IPS-15b (cell line): Measurements from ENCODE around the gene ABCA10.

Experiments used
- H3K27me3 ChIP-seq: one replicate; pipeline ENCODE4 v1.6.1; 2013; ENCODE audit warnings: low read length; ENCODE audit not compliant: control insufficient read depth, insufficient read depth
- H3K36me3 ChIP-seq: one replicate; pipeline ENCODE4 v1.6.1; 2013; ENCODE audit warnings: low read length; ENCODE audit not compliant: control insufficient read depth, insufficient read depth
- H3K4me1 ChIP-seq: one replicate; pipeline ENCODE4 v1.6.1; 2013; ENCODE audit warnings: mild to moderate bottlenecking, low read length; ENCODE audit not compliant: control insufficient read depth, insufficient read depth
- H3K4me3 ChIP-seq: one replicate; pipeline ENCODE4 v1.5.1; 2013; ENCODE audit warnings: low read depth, low read length
- H3K9ac ChIP-seq: one replicate; pipeline ENCODE4 v1.6.1; 2013; ENCODE audit warnings: low read depth, mild to moderate bottlenecking, low read length
- H3K9me3 ChIP-seq: one replicate; pipeline ENCODE4 v1.6.1; 2013; ENCODE audit warnings: mild to moderate bottlenecking, low read length; ENCODE audit not compliant: control insufficient read depth, insufficient read depth

ABCA10 gene

GRCh38 chr17:69245617-69246016, 17.0 kb upstream of the ABCA10 start:
- H3K27me3 ChIP-seq = no peaks in the 10 kb centered on the region
- H3K4me3 ChIP-seq = no peak overlapping the region
- no peaks in the 10 kb centered on the region for H3K36me3 ChIP-seq
- no peaks in the 10 kb centered on the region for H3K4me1 ChIP-seq
- H3K9me3 ChIP-seq = no peaks in the 10 kb centered on the region
- no peak overlapping the region for H3K9ac ChIP-seq

DNA sequence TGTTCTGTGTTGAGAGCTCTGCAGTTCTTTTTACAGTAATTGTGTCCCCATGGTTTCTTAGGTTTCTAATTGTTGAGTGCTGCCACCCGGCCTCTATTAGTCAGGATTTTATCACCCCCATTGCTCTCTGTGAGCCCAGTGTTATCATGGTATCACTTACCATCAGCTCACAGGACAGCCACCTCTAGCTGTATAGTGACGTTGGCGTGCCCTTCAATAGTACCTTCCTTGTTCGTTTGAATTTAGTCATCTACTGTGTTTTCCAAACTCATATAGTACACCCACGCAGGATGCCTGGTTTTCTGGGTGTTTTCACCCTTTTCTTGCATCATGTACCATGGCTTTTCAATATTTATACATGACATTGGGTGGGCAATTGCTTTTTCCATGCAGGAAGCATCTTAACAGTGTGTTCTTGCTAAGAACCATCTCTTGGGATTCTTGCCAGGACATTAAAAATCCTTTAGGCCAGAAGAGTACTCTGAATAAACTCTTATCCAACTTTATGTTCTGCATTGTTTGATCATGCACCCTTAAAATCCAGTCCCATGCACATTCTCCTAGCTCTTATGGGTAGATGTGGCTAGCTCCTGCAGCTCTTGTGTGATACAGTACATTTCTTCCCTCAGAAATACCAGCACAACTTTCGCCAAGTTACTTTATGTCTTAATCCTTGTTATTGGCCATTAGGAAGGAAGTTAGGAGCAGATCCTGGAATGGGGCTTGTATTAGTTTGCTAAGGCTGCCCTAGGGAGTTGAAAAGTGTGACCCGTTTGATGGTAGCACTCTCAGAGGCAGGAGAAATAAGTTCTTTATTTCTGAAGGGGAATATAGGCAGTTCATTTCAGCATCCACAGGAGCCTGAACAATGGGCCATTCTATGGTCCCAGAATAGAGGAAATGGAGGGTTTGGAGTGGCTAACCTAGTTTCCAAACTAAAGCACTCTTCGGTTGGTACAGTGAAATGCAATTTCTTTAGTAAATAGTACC, 11.3 kb upstream of the ABCA10 start:
- Histone ChIP-seq H3K4me1 (no peaks in the 10 kb centered on the region), H3K9me3 (no peaks in the 10 kb centered on the region), H3K36me3 (no peaks in the 10 kb centered on the region), H3K9ac (no peak overlapping the region), H3K4me3 (no peak overlapping the region), H3K27me3 (no peaks in the 10 kb centered on the region)

DNA sequence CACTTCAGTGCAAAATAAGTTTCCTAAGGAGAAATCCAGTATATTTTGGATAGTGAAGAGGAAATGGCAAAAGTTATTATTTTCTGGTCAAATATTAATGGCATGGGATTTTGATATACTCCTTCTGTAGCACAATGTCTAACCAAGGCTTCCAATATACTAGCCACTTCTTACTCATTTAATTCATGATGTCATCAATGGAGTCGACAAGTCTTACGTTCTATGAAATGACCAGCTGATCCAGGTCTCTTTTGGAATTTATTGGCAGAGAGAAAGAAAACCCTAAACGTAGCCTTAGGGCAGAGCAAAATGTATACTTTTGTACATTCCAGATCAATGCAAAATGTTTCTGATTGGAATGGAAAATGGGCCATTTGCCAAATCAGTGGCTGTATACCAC, 8.3 kb upstream of the ABCA10 start:
- H3K9ac ChIP-seq = no peak overlapping the region
- H3K27me3 ChIP-seq = no peaks in the 10 kb centered on the region
- no peaks in the 10 kb centered on the region for H3K9me3 ChIP-seq
- no peaks in the 10 kb centered on the region for H3K36me3 ChIP-seq
- H3K4me1 ChIP-seq = no peaks in the 10 kb centered on the region
- H3K4me3 ChIP-seq = no peak overlapping the region

DNA sequence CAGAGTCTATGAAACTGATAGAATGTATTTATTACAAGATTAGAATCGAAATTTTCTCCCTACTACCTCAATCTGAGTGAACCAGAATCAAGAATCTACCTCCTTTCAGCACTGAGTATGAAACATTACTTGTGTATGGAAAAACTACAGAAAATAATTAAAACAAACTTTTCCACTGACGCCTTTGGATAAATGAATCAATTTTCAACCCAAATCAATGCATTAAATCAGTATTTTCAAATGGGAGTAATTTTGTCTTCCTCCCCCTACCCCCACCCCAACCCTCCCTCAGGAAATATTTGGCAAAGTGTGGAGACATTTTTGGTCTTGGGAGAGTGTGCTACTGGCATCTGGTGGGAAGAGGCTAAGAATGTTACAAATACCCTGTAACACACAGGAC, 7.8 kb upstream of the ABCA10 start:
- Histone ChIP-seq H3K4me3 (no peak overlapping the region), H3K36me3 (no peaks in the 10 kb centered on the region), H3K27me3 (no peaks in the 10 kb centered on the region), H3K9ac (no peak overlapping the region), H3K9me3 (no peaks in the 10 kb centered on the region), H3K4me1 (no peaks in the 10 kb centered on the region)

- Histone ChIP-seq H3K9me3 (no peaks in the 10 kb centered on the region), H3K27me3 (no peaks in the 10 kb centered on the region), H3K4me1 (no peaks in the 10 kb centered on the region), H3K9ac (no peak overlapping the region), H3K36me3 (no peaks in the 10 kb centered on the region), H3K4me3 (no peak overlapping the region)
Observed at GRCh38 chr17:69235338-69236058, 6.9 kb upstream of the ABCA10 start.

- Histone ChIP-seq H3K4me3 (no peak overlapping the region), H3K27me3 (no peaks in the 10 kb centered on the region), H3K36me3 (no peaks in the 10 kb centered on the region), H3K9ac (no peak overlapping the region), H3K4me1 (no peaks in the 10 kb centered on the region), H3K9me3 (no peaks in the 10 kb centered on the region)
Observed at GRCh38 chr17:69232650-69233049, 4.0 kb upstream of the ABCA10 start.

GRCh38 chr17:69231521-69231920, 2.9 kb upstream of the ABCA10 start:
- no peak overlapping the region for H3K4me3 ChIP-seq
- no peaks in the 10 kb centered on the region for H3K36me3 ChIP-seq
- H3K9me3 ChIP-seq = no peaks in the 10 kb centered on the region
- no peaks in the 10 kb centered on the region for H3K4me1 ChIP-seq
- no peak overlapping the region for H3K9ac ChIP-seq
- H3K27me3 ChIP-seq = no peaks in the 10 kb centered on the region

- Histone ChIP-seq H3K4me3 (no peak overlapping the region), H3K4me1 (no peaks in the 10 kb centered on the region), H3K9ac (no peak overlapping the region), H3K36me3 (no peaks in the 10 kb centered on the region), H3K9me3 (no peaks in the 10 kb centered on the region), H3K27me3 (no peaks in the 10 kb centered on the region)
Observed at GRCh38 chr17:69230939-69231338, 2.3 kb upstream of the ABCA10 start.

DNA sequence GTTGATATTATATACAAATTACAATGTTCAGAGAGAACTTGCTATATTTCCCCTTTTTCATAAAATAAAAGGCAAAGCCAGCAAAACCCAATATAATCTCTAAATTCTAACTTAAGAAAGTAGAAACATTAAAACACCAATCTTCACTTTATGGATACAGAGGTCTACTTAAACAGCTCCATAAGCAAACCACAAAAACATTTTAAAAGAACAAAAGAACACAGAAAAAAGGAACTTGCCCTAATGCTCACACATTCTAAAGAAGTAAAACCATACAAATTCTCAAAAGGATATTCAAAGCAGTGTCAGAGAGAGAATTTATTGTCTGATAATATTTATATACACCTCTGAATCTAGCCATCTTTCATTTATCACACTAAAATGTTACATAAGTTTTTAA, 606 bp downstream of the ABCA10 start:
- no peaks in the 10 kb centered on the region for H3K36me3 ChIP-seq
- H3K4me3 ChIP-seq = no peak overlapping the region
- no peaks in the 10 kb centered on the region for H3K4me1 ChIP-seq

GRCh38 chr17:69227541-69227940, 1.1 kb downstream of the ABCA10 start:
- Histone ChIP-seq H3K4me3 (no peak overlapping the region), H3K9me3 (no peaks in the 10 kb centered on the region), H3K4me1 (no peaks in the 10 kb centered on the region), H3K36me3 (no peaks in the 10 kb centered on the region), H3K27me3 (no peaks in the 10 kb centered on the region), H3K9ac (no peak overlapping the region)

More for the DNA sequence above, 606 bp downstream of the ABCA10 start:
- Histone ChIP-seq H3K27me3 (no peaks in the 10 kb centered on the region), H3K9ac (no peak overlapping the region), H3K9me3 (no peaks in the 10 kb centered on the region)

DNA sequence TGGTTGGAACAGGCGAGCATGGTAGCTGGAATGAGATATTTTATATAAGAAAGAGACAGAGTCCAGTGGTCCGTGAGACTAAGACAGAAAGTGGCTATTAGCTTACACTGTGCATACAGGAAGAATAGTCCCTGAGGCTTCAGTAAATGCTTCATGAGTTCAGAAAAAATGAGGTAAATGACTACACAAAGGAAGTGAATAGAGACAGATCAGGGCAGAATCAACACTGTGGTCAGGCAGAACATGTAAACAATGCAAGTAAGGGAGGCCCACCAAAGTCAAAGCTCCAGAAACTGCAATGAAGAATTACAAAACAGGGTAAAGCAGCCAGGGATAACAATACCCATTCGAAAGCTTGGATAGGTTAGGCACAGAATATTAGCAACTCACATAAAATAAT, 4.8 kb downstream of the ABCA10 start:
- Histone ChIP-seq H3K36me3 (no peaks in the 10 kb centered on the region), H3K9ac (no peak overlapping the region), H3K27me3 (no peaks in the 10 kb centered on the region), H3K4me1 (no peaks in the 10 kb centered on the region), H3K4me3 (no peak overlapping the region), H3K9me3 (no peaks in the 10 kb centered on the region)
